ENCODE measurements around the gene GBE1.

Gene GBE1

GRCh38 chr3:81689617-81690016, 71.8 kb downstream of the GBE1 start:
- Histone ChIP-seq H3K9ac (no peak overlapping the region), H3K27ac (no peak overlapping the region), H3K27me3 (ENCODE audit: control insufficient read depth, insufficient read depth, low read length) (no peaks in the 10 kb centered on the region), H3K4me2 (ENCODE audit: low read length) (no peak overlapping the region), H3K4me1 (no peaks in the 10 kb centered on the region), H3K4me3 (ENCODE audit: low read depth, low read length) (no peak overlapping the region), H3K36me3 (ENCODE audit: control insufficient read depth, insufficient read depth, low read length) (no peaks in the 10 kb centered on the region), H3K79me2 (no peaks in the 10 kb centered on the region), H3K9me3 (ENCODE audit: control insufficient read depth, low read length) (no peaks in the 10 kb centered on the region), H2AFZ (no peak overlapping the region)
- TF ChIP-seq CTCF (IDR thresholded peaks at IDR 0.05): no peak

- Histone ChIP-seq H3K9ac (no peak overlapping the region), H3K4me3 (ENCODE audit: low read depth, low read length) (no peak overlapping the region), H3K4me1 (no peaks in the 10 kb centered on the region), H3K27ac (no peak overlapping the region), H3K27me3 (ENCODE audit: control insufficient read depth, insufficient read depth, low read length) (no peaks in the 10 kb centered on the region), H3K79me2 (no peaks in the 10 kb centered on the region), H2AFZ (no peak overlapping the region), H3K4me2 (ENCODE audit: low read length) (no peak overlapping the region), H3K9me3 (ENCODE audit: control insufficient read depth, low read length) (no peaks in the 10 kb centered on the region), H3K36me3 (ENCODE audit: control insufficient read depth, insufficient read depth, low read length) (no peaks in the 10 kb centered on the region)
- TF ChIP-seq CTCF (IDR thresholded peaks at IDR 0.05): no peak
Observed at GRCh38 chr3:81684751-81685395, 76.6 kb downstream of the GBE1 start.

GRCh38 chr3:81676706-81677456, 84.6 kb downstream of the GBE1 start:
- Histone ChIP-seq H3K36me3 (ENCODE audit: control insufficient read depth, insufficient read depth, low read length) (no peaks in the 10 kb centered on the region), H3K4me1 (no peaks in the 10 kb centered on the region), H2AFZ (no peak overlapping the region), H3K79me2 (no peaks in the 10 kb centered on the region), H3K4me2 (ENCODE audit: low read length) (no peak overlapping the region), H3K27ac (no peak overlapping the region), H3K4me3 (ENCODE audit: low read depth, low read length) (no peak overlapping the region), H3K9me3 (ENCODE audit: control insufficient read depth, low read length) (no peaks in the 10 kb centered on the region), H3K27me3 (ENCODE audit: control insufficient read depth, insufficient read depth, low read length) (no peaks in the 10 kb centered on the region), H3K9ac (no peak overlapping the region)
- no peak for TF ChIP-seq CTCF (IDR thresholded peaks at IDR 0.05)

- H2AFZ ChIP-seq: no peak overlapping the region
- H3K4me1 ChIP-seq: no peaks in the 10 kb centered on the region
- no peak overlapping the region for H3K27ac ChIP-seq
- no peak overlapping the region for H3K4me3 ChIP-seq (ENCODE audit: low read depth, low read length)
- no peaks in the 10 kb centered on the region for H3K9me3 ChIP-seq (ENCODE audit: control insufficient read depth, low read length)
- H3K36me3 ChIP-seq (ENCODE audit: control insufficient read depth, insufficient read depth, low read length): no peaks in the 10 kb centered on the region
- H3K4me2 ChIP-seq (ENCODE audit: low read length): no peak overlapping the region
- H3K9ac ChIP-seq: no peak overlapping the region
- no peaks in the 10 kb centered on the region for H3K79me2 ChIP-seq
- no peaks in the 10 kb centered on the region for H3K27me3 ChIP-seq (ENCODE audit: control insufficient read depth, insufficient read depth, low read length)
- no peak for TF ChIP-seq CTCF (IDR thresholded peaks at IDR 0.05)
Observed at GRCh38 chr3:81674690-81675089, 86.8 kb downstream of the GBE1 start.

Data from parathyroid adenoma (tissue), 2 donors.